ENCODE measurements around the gene ANKRD33B. TPM values are rescaled to one million over a fixed set of nuclear protein-coding genes. Genes with fewer than 3 reads are reported as not detected.

Gene ANKRD33B
- total and polyA plus RNA-seq, 2 donors (not counting 1 experiment from before 2014, with no cell fraction given) = 7.7 to 7.8 TPM

DNA sequence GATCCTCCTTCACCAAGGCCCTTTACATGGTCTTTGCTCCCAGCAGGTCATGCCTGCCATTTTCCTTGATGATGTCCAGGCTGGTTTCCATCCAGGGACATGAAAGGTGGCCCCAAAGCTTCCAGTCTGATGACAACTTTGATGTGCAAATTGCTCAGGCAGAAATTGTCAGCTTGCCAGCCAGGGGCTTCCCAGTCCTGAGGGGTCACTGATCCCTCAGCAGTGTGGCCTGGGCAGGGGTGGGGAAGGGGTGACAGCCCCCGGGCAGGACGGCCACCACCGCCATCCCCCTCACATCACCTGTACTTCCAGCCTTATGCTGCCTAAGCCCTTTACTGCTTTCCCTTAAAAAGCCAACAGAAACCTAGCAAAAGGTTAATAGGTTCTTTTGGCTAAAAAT, 96.3 kb downstream of the ANKRD33B start:
- H3K27me3 ChIP-seq (ENCODE audit: control insufficient read depth, insufficient read depth, low read length) = no peaks in the 10 kb centered on the region
- H3K4me1 ChIP-seq (ENCODE audit: control insufficient read depth, extremely low read depth, insufficient read depth, low read length) = no peaks in the 10 kb centered on the region
- TF ChIP-seq EZH2 (IDR thresholded peaks at IDR 0.05; ENCODE audit: low read length, missing control alignments) (no peak), CTCF (conservative IDR thresholded peaks at IDR 0.05 in 1 of 2, IDR thresholded peaks at IDR 0.05 in 1 of 2; ENCODE audit: low read depth in 1 of 2, low read length in 2 of 2) (no peak)
- no peaks in the 10 kb centered on the region for H3K36me3 ChIP-seq (ENCODE audit: control insufficient read depth, insufficient read depth, low read length)
- no peak for DNase-seq (ENCODE audit: low read depth in 2 of 2)
- H3K4me2 ChIP-seq (ENCODE audit: extremely low read depth, insufficient read depth, low read length) = no peak overlapping the region
- no peak overlapping the region for H3K4me3 ChIP-seq (replicated peaks in 1 of 4; ENCODE audit: control extremely low read depth in 1 of 4, insufficient read depth in 1 of 4, low read depth in 3 of 4, low read length in 4 of 4)
- H2AFZ ChIP-seq (ENCODE audit: low read length) = no peak overlapping the region
- H3K27ac ChIP-seq (ENCODE audit: insufficient read depth, low read length) = no peak overlapping the region
- no peaks in the 10 kb centered on the region for H3K79me2 ChIP-seq (ENCODE audit: control insufficient read depth, insufficient read depth, low read length)
- H4K20me1 ChIP-seq (ENCODE audit: control insufficient read depth, extremely low read depth, insufficient read depth, low read length) = no peaks in the 10 kb centered on the region
- no peaks in the 10 kb centered on the region for H3K9me3 ChIP-seq (ENCODE audit: control insufficient read depth, insufficient read depth, low read depth, low read length)
- H3K9ac ChIP-seq (ENCODE audit: insufficient read depth, low read length) = no peak overlapping the region

DNA sequence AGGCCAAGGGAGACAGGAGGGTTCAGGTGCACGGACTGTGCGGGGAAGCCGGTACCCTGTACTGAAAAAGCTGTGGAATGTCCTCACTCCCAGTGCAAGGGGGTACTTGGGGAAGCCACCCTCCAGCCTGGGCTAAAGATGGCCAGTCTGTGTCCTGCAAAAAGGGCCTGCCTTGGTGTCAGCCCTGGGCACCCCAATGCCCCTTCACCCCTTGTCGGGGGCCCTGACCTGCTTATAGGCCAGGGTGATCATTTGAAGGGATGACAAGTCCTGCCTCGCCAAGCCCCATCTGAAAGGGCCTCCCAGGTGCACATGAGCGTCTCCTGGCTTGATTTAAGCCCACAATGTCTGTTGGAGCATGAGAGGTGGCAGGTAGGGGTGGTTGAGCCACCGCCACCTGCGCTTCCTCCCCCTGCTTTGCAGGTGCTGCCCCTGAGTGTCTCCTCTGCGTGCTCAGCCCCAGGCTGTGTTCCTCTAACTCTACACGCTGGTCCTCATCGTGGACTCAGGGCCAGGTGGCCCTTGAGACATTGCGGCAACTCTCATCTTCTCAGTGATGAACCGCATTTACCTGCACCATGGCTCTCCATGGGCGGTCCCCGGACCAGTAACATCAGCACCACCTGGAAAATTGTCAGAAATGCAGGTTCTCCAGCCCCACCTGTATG, 97.0 kb downstream of the ANKRD33B start:
- Histone ChIP-seq H3K27ac (ENCODE audit: insufficient read depth, low read length) (no peak overlapping the region), H3K27me3 (ENCODE audit: control insufficient read depth, insufficient read depth, low read length) (no peaks in the 10 kb centered on the region), H3K4me3 (replicated peaks in 1 of 4; ENCODE audit: control extremely low read depth in 1 of 4, insufficient read depth in 1 of 4, low read depth in 3 of 4, low read length in 4 of 4) (no peak overlapping the region), H2AFZ (ENCODE audit: low read length) (no peak overlapping the region), H3K4me2 (ENCODE audit: extremely low read depth, insufficient read depth, low read length) (no peak overlapping the region), H3K79me2 (ENCODE audit: control insufficient read depth, insufficient read depth, low read length) (no peaks in the 10 kb centered on the region), H4K20me1 (ENCODE audit: control insufficient read depth, extremely low read depth, insufficient read depth, low read length) (no peaks in the 10 kb centered on the region), H3K4me1 (ENCODE audit: control insufficient read depth, extremely low read depth, insufficient read depth, low read length) (no peaks in the 10 kb centered on the region), H3K36me3 (ENCODE audit: control insufficient read depth, insufficient read depth, low read length) (no peaks in the 10 kb centered on the region), H3K9me3 (ENCODE audit: control insufficient read depth, insufficient read depth, low read depth, low read length) (no peaks in the 10 kb centered on the region), H3K9ac (ENCODE audit: insufficient read depth, low read length) (no peak overlapping the region)
- no peak for TF ChIP-seq EZH2 (IDR thresholded peaks at IDR 0.05; ENCODE audit: low read length, missing control alignments)
- no peak for TF ChIP-seq CTCF (conservative IDR thresholded peaks at IDR 0.05 in 1 of 2, IDR thresholded peaks at IDR 0.05 in 1 of 2; ENCODE audit: low read depth in 1 of 2, low read length in 2 of 2)
- DNase-seq (ENCODE audit: low read depth in 2 of 2) = no peak

DNA sequence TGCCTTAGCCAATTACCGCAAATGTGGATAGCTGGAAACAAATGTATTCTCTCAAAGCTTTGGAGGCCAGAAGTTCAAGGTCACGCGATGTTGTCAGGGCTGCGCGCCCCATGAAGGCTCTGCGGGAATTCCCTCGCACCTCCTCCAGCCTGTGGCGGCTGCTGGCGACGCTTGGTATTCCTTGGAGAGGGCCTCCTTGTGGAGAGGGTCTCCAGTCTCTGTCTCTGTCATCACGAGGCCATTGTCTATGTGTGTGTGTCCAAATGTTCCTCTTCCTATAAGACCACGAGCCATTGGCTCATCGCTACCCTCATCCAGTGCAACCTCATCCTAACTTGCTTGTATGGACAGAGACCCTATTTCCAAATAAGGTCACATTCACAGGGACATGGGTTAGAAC, 97.5 kb downstream of the ANKRD33B start:
- Histone ChIP-seq H3K4me1 (ENCODE audit: control insufficient read depth, extremely low read depth, insufficient read depth, low read length) (no peaks in the 10 kb centered on the region), H3K4me2 (ENCODE audit: extremely low read depth, insufficient read depth, low read length) (no peak overlapping the region), H2AFZ (ENCODE audit: low read length) (no peak overlapping the region), H3K27me3 (ENCODE audit: control insufficient read depth, insufficient read depth, low read length) (no peaks in the 10 kb centered on the region), H3K36me3 (ENCODE audit: control insufficient read depth, insufficient read depth, low read length) (no peaks in the 10 kb centered on the region), H3K4me3 (replicated peaks in 1 of 4; ENCODE audit: control extremely low read depth in 1 of 4, insufficient read depth in 1 of 4, low read depth in 3 of 4, low read length in 4 of 4) (no peak overlapping the region), H3K79me2 (ENCODE audit: control insufficient read depth, insufficient read depth, low read length) (no peaks in the 10 kb centered on the region), H4K20me1 (ENCODE audit: control insufficient read depth, extremely low read depth, insufficient read depth, low read length) (no peaks in the 10 kb centered on the region), H3K27ac (ENCODE audit: insufficient read depth, low read length) (no peak overlapping the region), H3K9me3 (ENCODE audit: control insufficient read depth, insufficient read depth, low read depth, low read length) (no peaks in the 10 kb centered on the region), H3K9ac (ENCODE audit: insufficient read depth, low read length) (no peak overlapping the region)
- no peak for DNase-seq (ENCODE audit: low read depth in 2 of 2)
- TF ChIP-seq EZH2 (IDR thresholded peaks at IDR 0.05; ENCODE audit: low read length, missing control alignments) = no peak
- no peak for TF ChIP-seq CTCF (conservative IDR thresholded peaks at IDR 0.05 in 1 of 2, IDR thresholded peaks at IDR 0.05 in 1 of 2; ENCODE audit: low read depth in 1 of 2, low read length in 2 of 2)

Measured in fibroblast of lung (primary cell).